Measurements from ENCODE around the gene AP1S3. TPM values are rescaled to one million over a fixed set of nuclear protein-coding genes. Genes with fewer than 3 reads are reported as not detected.

Gene AP1S3
- total RNA-seq, 1 donor from 2014 or later = 46.3 TPM

DNA sequence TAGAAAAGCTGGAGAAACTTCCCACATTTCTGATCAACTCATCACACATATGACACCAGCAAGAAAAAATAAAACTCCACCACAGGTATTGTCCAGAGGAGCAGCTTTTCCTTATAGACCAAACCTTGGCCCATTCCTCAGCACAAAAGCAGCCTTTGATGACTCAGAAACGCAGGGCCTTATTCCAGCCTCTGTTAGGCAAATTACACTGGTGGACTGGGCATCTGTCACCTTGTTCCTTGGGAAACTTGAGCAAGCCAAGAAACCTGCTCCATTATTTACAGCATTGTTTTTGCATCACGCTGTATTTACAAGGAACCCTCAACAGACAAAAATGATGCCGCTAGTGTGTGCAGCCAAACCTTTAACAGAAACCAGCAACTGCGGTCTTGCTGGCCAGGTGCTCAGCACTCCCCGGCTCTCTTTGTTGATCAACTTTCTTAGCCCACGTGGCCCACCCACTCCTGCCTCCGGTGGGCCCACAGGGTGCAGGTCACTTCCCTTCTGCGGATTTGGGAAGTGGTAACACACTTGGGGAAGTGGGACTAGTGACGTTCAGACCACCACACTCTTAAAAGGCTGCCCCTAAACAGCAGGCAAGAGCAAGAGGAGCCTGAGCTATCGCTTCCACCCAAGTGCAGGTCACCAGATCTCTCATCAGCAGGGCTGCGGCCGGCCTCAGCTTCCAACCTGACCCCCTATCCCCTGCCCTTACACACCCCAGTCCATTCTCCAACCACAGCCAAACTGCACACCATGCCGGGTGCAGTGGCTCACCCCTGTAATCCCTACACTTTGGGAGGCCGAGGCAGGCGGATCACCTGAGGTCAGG lies 1.5 kb downstream of the AP1S3 start:
- intact Hi-C loops (cut with micrococcal nuclease) = loop anchor here (1.0 to 5.0 kb wide), 8 partner anchors 14 to 974 kb away; partner anchors contain the start of genes ACSL3, CUL3 and WDFY1
- ChIA-PET POLR2A (interaction anchor here (0.6 to 8.2 kb wide), 15 partner anchors 12 to 503 kb away, joined by 3 to 80 read pairs (median 3); partner anchors contain the start of gene WDFY1), CTCF (interaction anchor here (1.2 to 1.6 kb wide), 3 partner anchors 38 to 75 kb away, joined by 3 to 4 read pairs (median 3); no protein-coding TSS in a partner anchor)
- Mint-ChIP-seq H3K27me3 (no peaks in the 10 kb centered on the region), H3K4me3 (peak overlapping the region; percentile 99), H3K4me1 (peaks cover 64% of the 10 kb centered on the region), H3K36me3 (ENCODE audit: low read depth) (peaks cover 35% of the 10 kb centered on the region), H3K27ac (peak overlapping the region; percentile 96), H3K9me3 (no peaks in the 10 kb centered on the region)
- DNase-seq (peak; percentile 63), ATAC-seq (ENCODE audit: low read depth) (peak; percentile 58)
- TF ChIP-seq, protein P1, sequence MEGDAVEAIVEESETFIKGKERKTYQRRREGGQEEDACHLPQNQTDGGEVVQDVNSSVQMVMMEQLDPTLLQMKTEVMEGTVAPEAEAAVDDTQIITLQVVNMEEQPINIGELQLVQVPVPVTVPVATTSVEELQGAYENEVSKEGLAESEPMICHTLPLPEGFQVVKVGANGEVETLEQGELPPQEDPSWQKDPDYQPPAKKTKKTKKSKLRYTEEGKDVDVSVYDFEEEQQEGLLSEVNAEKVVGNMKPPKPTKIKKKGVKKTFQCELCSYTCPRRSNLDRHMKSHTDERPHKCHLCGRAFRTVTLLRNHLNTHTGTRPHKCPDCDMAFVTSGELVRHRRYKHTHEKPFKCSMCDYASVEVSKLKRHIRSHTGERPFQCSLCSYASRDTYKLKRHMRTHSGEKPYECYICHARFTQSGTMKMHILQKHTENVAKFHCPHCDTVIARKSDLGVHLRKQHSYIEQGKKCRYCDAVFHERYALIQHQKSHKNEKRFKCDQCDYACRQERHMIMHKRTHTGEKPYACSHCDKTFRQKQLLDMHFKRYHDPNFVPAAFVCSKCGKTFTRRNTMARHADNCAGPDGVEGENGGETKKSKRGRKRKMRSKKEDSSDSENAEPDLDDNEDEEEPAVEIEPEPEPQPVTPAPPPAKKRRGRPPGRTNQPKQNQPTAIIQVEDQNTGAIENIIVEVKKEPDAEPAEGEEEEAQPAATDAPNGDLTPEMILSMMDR (IDR thresholded peaks at IDR 0.05) = no peak

GRCh38 chr2:223834431-223834830 lies 3.0 kb downstream of the AP1S3 start:
- Mint-ChIP-seq H3K27ac (no peak overlapping the region), H3K9me3 (no peaks in the 10 kb centered on the region), H3K4me3 (no peak overlapping the region), H3K36me3 (ENCODE audit: low read depth) (peaks cover 43% of the 10 kb centered on the region), H3K4me1 (peaks cover 67% of the 10 kb centered on the region), H3K27me3 (no peaks in the 10 kb centered on the region)
- intact Hi-C loops (cut with micrococcal nuclease) = no loop called here
- ATAC-seq (ENCODE audit: low read depth) (no peak), DNase-seq (no peak)
- TF ChIP-seq, protein P1 (IDR thresholded peaks at IDR 0.05) = no peak
- ChIA-PET POLR2A (interaction anchor here (8.2 kb wide), 1 partner anchor 61 kb away, joined by 80 read pairs; no protein-coding TSS in a partner anchor), CTCF (no interaction called here)

DNA sequence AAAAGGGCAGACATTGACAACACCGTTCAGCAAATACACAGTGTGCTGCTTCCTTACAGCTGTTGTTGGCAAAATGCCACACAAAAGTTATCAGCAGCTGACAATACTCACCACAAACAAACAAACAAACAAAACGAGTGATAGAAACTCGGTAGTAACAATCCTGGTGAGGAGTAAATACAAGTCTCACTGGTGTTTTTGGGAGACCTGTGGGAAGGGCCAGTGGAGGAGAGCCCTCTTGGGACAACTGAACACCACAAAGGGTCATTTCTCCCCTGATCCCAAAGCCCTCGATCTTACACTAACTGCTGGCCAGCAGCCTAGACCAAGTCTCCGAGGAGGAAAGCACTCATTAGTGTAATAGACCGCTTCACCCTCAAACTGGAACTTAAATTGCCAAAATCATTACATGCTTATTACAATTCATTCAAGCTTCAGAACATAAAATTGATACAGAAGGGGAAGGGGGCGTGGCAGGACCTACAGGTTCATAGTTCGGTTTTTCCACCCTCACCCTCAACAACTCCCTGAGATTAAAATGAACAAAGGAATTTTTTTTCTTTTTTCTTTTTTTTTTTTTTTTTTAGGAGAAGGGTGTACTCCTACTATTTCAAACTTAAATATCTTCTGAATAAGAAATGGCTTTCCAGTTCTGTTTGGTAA lies 5.0 kb downstream of the AP1S3 start:
- Mint-ChIP-seq H3K4me3 (no peak overlapping the region), H3K36me3 (ENCODE audit: low read depth) (peaks cover 50% of the 10 kb centered on the region), H3K27me3 (no peaks in the 10 kb centered on the region), H3K9me3 (no peaks in the 10 kb centered on the region), H3K27ac (no peak overlapping the region), H3K4me1 (peaks cover 58% of the 10 kb centered on the region)
- intact Hi-C loops (cut with micrococcal nuclease) = no loop called here
- ChIA-PET CTCF (no interaction called here), POLR2A (interaction anchor here (0.7 kb wide), 2 partner anchors 15 to 52 kb away, joined by 3 to 4 read pairs; no protein-coding TSS in a partner anchor)
- DNase-seq (no peak), ATAC-seq (ENCODE audit: low read depth) (no peak)
- TF ChIP-seq, protein P1 (IDR thresholded peaks at IDR 0.05) = no peak

DNA sequence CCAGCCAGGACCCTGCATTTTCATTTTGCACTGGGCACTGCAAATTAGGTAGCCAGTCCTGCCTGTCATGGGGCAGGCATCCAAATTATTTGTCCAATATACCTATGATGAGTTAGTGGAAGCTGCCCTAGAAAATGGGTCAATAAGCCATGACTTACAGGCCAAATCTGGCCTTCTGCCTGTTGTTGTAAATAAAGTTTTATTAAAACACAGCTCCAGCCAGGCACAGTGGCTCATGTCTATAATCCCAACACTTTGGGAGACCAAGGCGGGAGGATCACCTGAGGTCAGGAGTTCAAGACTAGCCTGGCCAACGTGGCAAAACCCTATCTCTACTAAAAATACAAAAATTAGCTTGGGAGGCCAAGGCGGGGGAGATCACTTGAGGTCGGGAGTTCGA lies 8.3 kb downstream of the AP1S3 start:
- Mint-ChIP-seq H3K4me3 (no peak overlapping the region), H3K36me3 (ENCODE audit: low read depth) (peaks cover 60% of the 10 kb centered on the region), H3K27me3 (no peaks in the 10 kb centered on the region), H3K27ac (no peak overlapping the region), H3K4me1 (peaks cover 60% of the 10 kb centered on the region), H3K9me3 (no peaks in the 10 kb centered on the region)
- ChIA-PET CTCF (no interaction called here), POLR2A (interaction anchor here (0.6 to 1.0 kb wide), 2 partner anchors 32 to 758 kb away, joined by 3 read pairs; no protein-coding TSS in a partner anchor)
- intact Hi-C loops (cut with micrococcal nuclease) = no loop called here
- no peak for DNase-seq
- no peak for ATAC-seq (ENCODE audit: low read depth)
- TF ChIP-seq, protein P1 (IDR thresholded peaks at IDR 0.05) = no peak

DNA sequence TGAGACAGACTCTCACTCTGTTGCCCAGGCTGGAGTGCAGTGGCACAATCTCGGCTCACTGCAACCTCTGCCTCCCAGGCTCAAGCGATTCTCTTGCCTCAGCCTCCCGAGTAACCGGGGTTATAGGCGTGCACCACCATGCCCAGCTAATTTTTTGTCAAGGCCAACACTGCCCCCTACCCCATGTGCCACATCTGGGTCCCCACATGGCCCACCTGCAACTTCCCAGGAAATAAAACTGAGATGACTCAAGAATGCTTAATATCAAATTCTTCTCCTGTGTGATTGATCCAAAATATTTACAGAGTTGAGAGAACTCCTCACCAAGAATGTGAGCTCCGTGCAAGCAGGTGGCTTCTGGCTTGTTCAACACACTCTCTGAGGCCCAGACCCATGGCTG lies 9.1 kb downstream of the AP1S3 start:
- H3K27me3 Mint-ChIP-seq = no peaks in the 10 kb centered on the region
- intact Hi-C loops (cut with micrococcal nuclease) = no loop called here
- H3K36me3 Mint-ChIP-seq (ENCODE audit: low read depth) = peaks cover 58% of the 10 kb centered on the region
- CTCF ChIA-PET = no interaction called here
- POLR2A ChIA-PET = no interaction called here
- TF ChIP-seq, protein P1 (IDR thresholded peaks at IDR 0.05) = no peak
- peak overlapping the region; percentile 24 for H3K27ac Mint-ChIP-seq
- no peak overlapping the region for H3K4me3 Mint-ChIP-seq
- no peaks in the 10 kb centered on the region for H3K9me3 Mint-ChIP-seq
- H3K4me1 Mint-ChIP-seq = peaks cover 64% of the 10 kb centered on the region
- no peak for DNase-seq
- ATAC-seq (ENCODE audit: low read depth) = no peak

Data from activated B cell treated with CpG ODN at 0.5 μM for 24 hours (primary cell).